ENCODE data around the gene RGL3. TPM values are rescaled to one million over a fixed set of nuclear protein-coding genes. Genes with fewer than 3 reads are reported as not detected.

RGL3 gene
- total and polyA plus RNA-seq, 9 of the 15 experiments (the other 6 are each of a cell fraction or from before 2014, with no cell fraction given), result 0.12 to 0.61 (median 0.32) TPM; not detected in 4

DNA sequence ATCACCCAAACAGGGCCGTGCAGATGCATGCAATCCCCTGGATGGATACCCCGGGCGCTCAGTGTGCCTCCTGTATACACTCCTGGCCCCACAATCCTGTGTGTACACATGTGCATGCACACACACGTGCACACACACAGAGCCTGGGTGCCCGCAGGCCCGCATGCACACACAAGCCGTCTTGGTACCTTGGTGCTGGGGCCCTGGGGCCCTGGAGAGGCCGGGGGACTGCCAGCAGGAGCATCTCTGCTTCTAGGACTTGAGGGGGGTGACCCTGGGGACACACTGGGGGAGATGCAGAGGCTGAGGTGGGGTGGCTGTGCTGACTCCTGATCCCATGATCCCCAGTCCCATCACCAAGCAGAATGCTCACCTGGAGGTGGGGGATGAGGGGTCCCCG, 19.4 kb downstream of the RGL3 start:
- Histone ChIP-seq H3K9me1 (ENCODE audit: control insufficient read depth, insufficient read depth, low read length) (no peaks in the 10 kb centered on the region), H2AFZ (ENCODE audit: low read depth, low read length) (no peak overlapping the region), H3K4me3 (no peak overlapping the region), H4K20me1 (replicated peaks; ENCODE audit: control insufficient read depth, insufficient read depth, low read length) (no peaks in the 10 kb centered on the region), H3K79me2 (ENCODE audit: control insufficient read depth, insufficient read depth, low read length) (no peaks in the 10 kb centered on the region), H3K9ac (ENCODE audit: insufficient read depth in 1 of 2, low read depth in 2 of 2, low read length in 2 of 2) (no peak overlapping the region; a peak in 1 of 4 replicates), H3K4me2 (ENCODE audit: insufficient read depth, low read length) (no peak overlapping the region), H3K9me3 (replicated peaks; ENCODE audit: control insufficient read depth, insufficient read depth, low read depth, low read length) (no peaks in the 10 kb centered on the region), H3K27ac (ENCODE audit: extremely low read depth, low read depth, low read length) (no peak overlapping the region), H3K36me3 (ENCODE audit: control insufficient read depth, insufficient read depth, low read length) (no peaks in the 10 kb centered on the region), H3K4me1 (replicated peaks in 1 of 2; ENCODE audit: control insufficient read depth in 2 of 2, insufficient read depth in 2 of 2, low read length in 2 of 2) (peaks cover 2 to 13% of the 10 kb centered on the region in 2 experiments; a peak in 4 of 5 replicates), H3K27me3 (ENCODE audit: control insufficient read depth in 2 of 2, insufficient read depth in 2 of 2, low read length in 2 of 2) (no peaks in the 10 kb centered on the region)
- 34% methylated on average over 9 of the region's 9 CpGs for WGBS (ENCODE audit: insufficient coverage, low coverage, missing lambda C conversion rate)
- intact Hi-C loops (cut with micrococcal nuclease) (no loop called here), in situ Hi-C loops (cut with MboI) (no loop called here)
- FAIRE-seq (no peak), DNase-seq (ENCODE audit: extremely low read depth in 1 of 4, low spot score in 3 of 4) (peak in 1 of 4 experiments; percentile 4), ATAC-seq (no peak)
- ChIA-PET POLR2A (interaction anchor here (1.0 kb wide), 1 partner anchor 9 kb away, joined by 3 read pairs; no protein-coding TSS in a partner anchor), CTCF (ENCODE audit: low intra/inter-chr PET ratio) (no interaction called here)
- no TSS peak for BruUV-seq (replicated peaks)
- TF ChIP-seq POLR2G (IDR thresholded peaks at IDR 0.05; ENCODE audit: low read depth, low read length) (no peak), CREBBP (IDR thresholded peaks at IDR 0.05; ENCODE audit: low read depth, low read length) (no peak), ZNF444 (CRISPR knock-in tag; IDR thresholded peaks at IDR 0.05) (no peak), RFX1 (IDR thresholded peaks at IDR 0.05) (no peak), CREM (IDR thresholded peaks at IDR 0.05; ENCODE audit: low read depth) (no peak), DACH1 (IDR thresholded peaks at IDR 0.05; ENCODE audit: partially characterized antibody) (no peak), ZNF23 (CRISPR knock-in tag; IDR thresholded peaks at IDR 0.05) (no peak), HEY1 (CRISPR knock-in tag; IDR thresholded peaks at IDR 0.05; ENCODE audit: borderline replicate concordance) (no peak), CBX3 (IDR thresholded peaks at IDR 0.05; ENCODE audit: borderline replicate concordance in 1 of 2, low read length in 2 of 2) (no peak), U2AF1 (optimal IDR thresholded peaks at IDR 0.05; ENCODE audit: low read depth, low read length) (no peak), POLR2B (IDR thresholded peaks at IDR 0.05; ENCODE audit: low read depth, partially characterized antibody) (no peak), PTRF (tag; IDR thresholded peaks at IDR 0.05) (no peak), EP300 (IDR thresholded peaks at IDR 0.05; ENCODE audit: low read length) (no peak)
- TF ChIP-seq, protein P1, sequence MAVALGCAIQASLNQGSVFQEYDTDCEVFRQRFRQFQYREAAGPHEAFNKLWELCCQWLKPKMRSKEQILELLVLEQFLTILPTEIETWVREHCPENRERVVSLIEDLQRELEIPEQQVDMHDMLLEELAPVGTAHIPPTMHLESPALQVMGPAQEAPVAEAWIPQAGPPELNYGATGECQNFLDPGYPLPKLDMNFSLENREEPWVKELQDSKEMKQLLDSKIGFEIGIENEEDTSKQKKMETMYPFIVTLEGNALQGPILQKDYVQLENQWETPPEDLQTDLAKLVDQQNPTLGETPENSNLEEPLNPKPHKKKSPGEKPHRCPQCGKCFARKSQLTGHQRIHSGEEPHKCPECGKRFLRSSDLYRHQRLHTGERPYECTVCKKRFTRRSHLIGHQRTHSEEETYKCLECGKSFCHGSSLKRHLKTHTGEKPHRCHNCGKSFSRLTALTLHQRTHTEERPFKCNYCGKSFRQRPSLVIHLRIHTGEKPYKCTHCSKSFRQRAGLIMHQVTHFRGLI (CRISPR knock-in tag; IDR thresholded peaks at IDR 0.05), result no peak
- TF ChIP-seq, protein P2, sequence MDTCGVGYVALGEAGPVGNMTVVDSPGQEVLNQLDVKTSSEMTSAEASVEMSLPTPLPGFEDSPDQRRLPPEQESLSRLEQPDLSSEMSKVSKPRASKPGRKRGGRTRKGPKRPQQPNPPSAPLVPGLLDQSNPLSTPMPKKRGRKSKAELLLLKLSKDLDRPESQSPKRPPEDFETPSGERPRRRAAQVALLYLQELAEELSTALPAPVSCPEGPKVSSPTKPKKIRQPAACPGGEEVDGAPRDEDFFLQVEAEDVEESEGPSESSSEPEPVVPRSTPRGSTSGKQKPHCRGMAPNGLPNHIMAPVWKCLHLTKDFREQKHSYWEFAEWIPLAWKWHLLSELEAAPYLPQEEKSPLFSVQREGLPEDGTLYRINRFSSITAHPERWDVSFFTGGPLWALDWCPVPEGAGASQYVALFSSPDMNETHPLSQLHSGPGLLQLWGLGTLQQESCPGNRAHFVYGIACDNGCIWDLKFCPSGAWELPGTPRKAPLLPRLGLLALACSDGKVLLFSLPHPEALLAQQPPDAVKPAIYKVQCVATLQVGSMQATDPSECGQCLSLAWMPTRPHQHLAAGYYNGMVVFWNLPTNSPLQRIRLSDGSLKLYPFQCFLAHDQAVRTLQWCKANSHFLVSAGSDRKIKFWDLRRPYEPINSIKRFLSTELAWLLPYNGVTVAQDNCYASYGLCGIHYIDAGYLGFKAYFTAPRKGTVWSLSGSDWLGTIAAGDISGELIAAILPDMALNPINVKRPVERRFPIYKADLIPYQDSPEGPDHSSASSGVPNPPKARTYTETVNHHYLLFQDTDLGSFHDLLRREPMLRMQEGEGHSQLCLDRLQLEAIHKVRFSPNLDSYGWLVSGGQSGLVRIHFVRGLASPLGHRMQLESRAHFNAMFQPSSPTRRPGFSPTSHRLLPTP (IDR thresholded peaks at IDR 0.05; ENCODE audit: borderline replicate concordance, extremely low read depth, insufficient read length), result no peak
- TF ChIP-seq, protein P3, sequence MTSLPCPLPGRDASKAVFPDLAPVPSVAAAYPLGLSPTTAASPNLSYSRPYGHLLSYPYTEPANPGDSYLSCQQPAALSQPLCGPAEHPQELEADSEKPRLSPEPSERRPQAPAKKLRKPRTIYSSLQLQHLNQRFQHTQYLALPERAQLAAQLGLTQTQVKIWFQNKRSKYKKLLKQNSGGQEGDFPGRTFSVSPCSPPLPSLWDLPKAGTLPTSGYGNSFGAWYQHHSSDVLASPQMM (CRISPR knock-in tag; IDR thresholded peaks at IDR 0.05), result no peak
